Mononuclear cell (primary cell): ENCODE measurements around the gene AOC2. TPM values are rescaled to one million over a fixed set of nuclear protein-coding genes. Genes with fewer than 3 reads are reported as not detected.
"Not testable (repeated sequence)": the region's sequence is repeated elsewhere in the genome, so short reads cannot be mapped to it uniquely, and the experiment has no call there.

Experiments used
- H3K27me3 ChIP-seq: 2 replicates; pipeline ENCODE4 v1.6.0; 2011; ENCODE audit warnings: low read length, control low read depth; ENCODE audit not compliant: insufficient read depth
- H3K4me1 ChIP-seq: 2 replicates; pipeline ENCODE4 v1.5.1; 2011; ENCODE audit warnings: mild to moderate bottlenecking, low read length, control low read depth; ENCODE audit not compliant: insufficient read depth
- H3K4me3 ChIP-seq: 2 replicates; pipeline ENCODE4 v1.5.1; 2011; ENCODE audit warnings: mild to moderate bottlenecking, low read length, moderate library complexity
- H3K9me3 ChIP-seq: 2 replicates; pipeline ENCODE4 v1.5.1; 2011; ENCODE audit warnings: low read depth, mild to moderate bottlenecking, control low read depth, low read length
- total RNA-seq: library from RNA; depleted of rRNA; stranded (reverse); fragments of >200 nt; gene quantifications from one replicate; pipeline ENCODE4 v1.2.3, GENCODE V29; 2012

AOC2 gene
- total RNA-seq, 1 donor: 1.5 TPM

- H3K4me1 ChIP-seq: peaks cover 9% of the 10 kb centered on the region
- no peaks in the 10 kb centered on the region for H3K27me3 ChIP-seq
- no peaks in the 10 kb centered on the region for H3K9me3 ChIP-seq
- H3K4me3 ChIP-seq: no peak overlapping the region
These were observed 36.5 kb downstream of the AOC2 start for GRCh38 chr17:42880776-42881310.

GRCh38 chr17:42881706-42882105 is 37.3 kb downstream of the AOC2 start:
- not testable (repeated sequence) for H3K9me3 ChIP-seq, H3K27me3 ChIP-seq, H3K4me3 ChIP-seq
- peaks cover 17% of the 10 kb centered on the region for H3K4me1 ChIP-seq

GRCh38 chr17:42882166-42882565 is 37.8 kb downstream of the AOC2 start:
- H3K4me1 ChIP-seq: peaks cover 22% of the 10 kb centered on the region
- no peaks in the 10 kb centered on the region for H3K9me3 ChIP-seq
- H3K27me3 ChIP-seq: no peaks in the 10 kb centered on the region
- no peak overlapping the region for H3K4me3 ChIP-seq

GRCh38 chr17:42883802-42884558 is 39.6 kb downstream of the AOC2 start:
- Histone ChIP-seq H3K4me1 (peaks cover 32% of the 10 kb centered on the region), H3K9me3 (no peaks in the 10 kb centered on the region), H3K4me3 (no peak overlapping the region)

GRCh38 chr17:42885806-42886205 is 41.4 kb downstream of the AOC2 start:
- not testable (repeated sequence) for H3K27me3 ChIP-seq, H3K4me3 ChIP-seq, H3K9me3 ChIP-seq
- peaks cover 32% of the 10 kb centered on the region for H3K4me1 ChIP-seq

More at GRCh38 chr17:42883802-42884558, 39.6 kb downstream of the AOC2 start:
- H3K27me3 ChIP-seq: no peaks in the 10 kb centered on the region

GRCh38 chr17:42886283-42887176 is 42.1 kb downstream of the AOC2 start:
- Histone ChIP-seq H3K9me3 (no peaks in the 10 kb centered on the region), H3K27me3 (no peaks in the 10 kb centered on the region), H3K4me1 (peaks cover 34% of the 10 kb centered on the region), H3K4me3 (no peak overlapping the region)

- H3K4me3 ChIP-seq: no peak overlapping the region
- H3K9me3 ChIP-seq: no peaks in the 10 kb centered on the region
- H3K27me3 ChIP-seq: no peaks in the 10 kb centered on the region
- H3K4me1 ChIP-seq: peaks cover 64% of the 10 kb centered on the region
These were observed 45.4 kb downstream of the AOC2 start for GRCh38 chr17:42889809-42890208.

- H3K27me3 ChIP-seq: no peaks in the 10 kb centered on the region
These were observed 47.3 kb downstream of the AOC2 start for GRCh38 chr17:42891539-42892152.

GRCh38 chr17:42893359-42893758 is 49.0 kb downstream of the AOC2 start:
- no peak overlapping the region for H3K4me3 ChIP-seq
- no peaks in the 10 kb centered on the region for H3K9me3 ChIP-seq
- H3K4me1 ChIP-seq: peaks cover 43% of the 10 kb centered on the region
- H3K27me3 ChIP-seq: no peaks in the 10 kb centered on the region

More at GRCh38 chr17:42891539-42892152, 47.3 kb downstream of the AOC2 start:
- no peaks in the 10 kb centered on the region for H3K9me3 ChIP-seq
- H3K4me1 ChIP-seq: peaks cover 57% of the 10 kb centered on the region
- no peak overlapping the region for H3K4me3 ChIP-seq

GRCh38 chr17:42894283-42895184 is 50.2 kb downstream of the AOC2 start:
- Histone ChIP-seq H3K27me3 (no peaks in the 10 kb centered on the region), H3K9me3 (no peaks in the 10 kb centered on the region), H3K4me3 (no peak overlapping the region), H3K4me1 (peaks cover 42% of the 10 kb centered on the region)

- no peaks in the 10 kb centered on the region for H3K27me3 ChIP-seq
- no peak overlapping the region for H3K4me3 ChIP-seq
- H3K9me3 ChIP-seq: no peaks in the 10 kb centered on the region
- peaks cover 42% of the 10 kb centered on the region for H3K4me1 ChIP-seq
These were observed 50.8 kb downstream of the AOC2 start for GRCh38 chr17:42895185-42895555.

- Histone ChIP-seq H3K9me3 (no peaks in the 10 kb centered on the region), H3K4me1 (peaks cover 24% of the 10 kb centered on the region), H3K4me3 (no peak overlapping the region), H3K27me3 (no peaks in the 10 kb centered on the region)
These were observed 53.9 kb downstream of the AOC2 start for GRCh38 chr17:42898147-42898811.

GRCh38 chr17:42899981-42900380 is 55.6 kb downstream of the AOC2 start:
- H3K27me3 ChIP-seq, H3K4me1 ChIP-seq, H3K9me3 ChIP-seq, H3K4me3 ChIP-seq: not testable (repeated sequence)
